ENCODE results near the gene TTC23. TPM values are rescaled to one million over a fixed set of nuclear protein-coding genes. Genes with fewer than 3 reads are reported as not detected.
"Not testable (repeated sequence)": the region's sequence is repeated elsewhere in the genome, so short reads cannot be mapped to it uniquely, and the experiment has no call there.

Gene TTC23
- total and polyA plus RNA-seq, 2 donors = 17.8 to 57.0 TPM

DNA sequence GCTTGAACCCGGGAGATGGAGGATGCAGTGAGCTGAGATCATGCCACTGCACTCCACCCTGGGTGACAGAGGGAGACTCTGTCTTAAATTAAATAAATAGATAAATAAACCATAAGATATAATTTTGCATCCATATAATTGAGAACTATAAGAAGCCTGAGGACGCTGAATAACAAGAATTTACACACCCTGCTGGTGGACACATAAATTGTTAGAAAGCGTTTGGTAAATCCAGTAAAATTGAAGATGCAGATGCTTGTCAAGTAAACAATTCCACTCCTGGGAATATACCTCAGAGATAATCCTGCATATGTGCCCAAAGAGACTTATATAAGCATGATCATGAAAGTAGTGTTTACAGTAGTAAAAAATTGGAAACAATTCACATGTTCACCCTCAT, 41.7 kb downstream of the TTC23 start:
- DNase-seq (ENCODE audit: extremely low spot score) = no peak
- Histone ChIP-seq H3K27ac (ENCODE audit: low read depth) (no peak overlapping the region), H3K4me3 (ENCODE audit: low read depth, low read length) (no peak overlapping the region), H3K36me3 (ENCODE audit: insufficient read depth) (peaks cover 2% of the 10 kb centered on the region), H3K4me1 (ENCODE audit: insufficient read depth) (no peaks in the 10 kb centered on the region)
- 80% methylated on average over 3 of the region's 3 CpGs for WGBS

DNA sequence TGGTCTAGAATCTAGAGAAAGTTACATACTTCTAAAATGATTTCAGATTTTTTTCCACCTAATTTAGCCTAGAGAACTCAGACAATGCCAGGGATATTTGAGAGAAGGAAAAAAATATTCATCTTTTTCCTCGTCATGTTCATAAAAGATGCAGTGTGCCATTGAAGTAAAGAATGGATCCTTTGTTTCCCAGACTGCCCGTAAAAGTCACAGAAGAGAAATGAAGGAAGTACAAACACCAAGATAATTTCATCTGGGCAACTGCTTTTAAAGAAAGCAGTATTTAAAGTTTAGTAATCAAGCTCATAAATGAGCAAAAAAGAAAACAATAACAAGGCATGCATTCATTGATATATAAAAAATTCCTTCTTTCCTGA, 47.2 kb downstream of the TTC23 start:
- H3K27ac ChIP-seq (ENCODE audit: low read depth) = no peak overlapping the region
- no peak overlapping the region for H3K4me3 ChIP-seq (ENCODE audit: low read depth, low read length)
- H3K36me3 ChIP-seq (ENCODE audit: insufficient read depth) = no peaks in the 10 kb centered on the region
- H3K4me1 ChIP-seq (ENCODE audit: insufficient read depth) = no peaks in the 10 kb centered on the region
- WGBS = 44% methylated on average over 2 of the region's 2 CpGs
- no peak for DNase-seq (ENCODE audit: extremely low spot score)

DNA sequence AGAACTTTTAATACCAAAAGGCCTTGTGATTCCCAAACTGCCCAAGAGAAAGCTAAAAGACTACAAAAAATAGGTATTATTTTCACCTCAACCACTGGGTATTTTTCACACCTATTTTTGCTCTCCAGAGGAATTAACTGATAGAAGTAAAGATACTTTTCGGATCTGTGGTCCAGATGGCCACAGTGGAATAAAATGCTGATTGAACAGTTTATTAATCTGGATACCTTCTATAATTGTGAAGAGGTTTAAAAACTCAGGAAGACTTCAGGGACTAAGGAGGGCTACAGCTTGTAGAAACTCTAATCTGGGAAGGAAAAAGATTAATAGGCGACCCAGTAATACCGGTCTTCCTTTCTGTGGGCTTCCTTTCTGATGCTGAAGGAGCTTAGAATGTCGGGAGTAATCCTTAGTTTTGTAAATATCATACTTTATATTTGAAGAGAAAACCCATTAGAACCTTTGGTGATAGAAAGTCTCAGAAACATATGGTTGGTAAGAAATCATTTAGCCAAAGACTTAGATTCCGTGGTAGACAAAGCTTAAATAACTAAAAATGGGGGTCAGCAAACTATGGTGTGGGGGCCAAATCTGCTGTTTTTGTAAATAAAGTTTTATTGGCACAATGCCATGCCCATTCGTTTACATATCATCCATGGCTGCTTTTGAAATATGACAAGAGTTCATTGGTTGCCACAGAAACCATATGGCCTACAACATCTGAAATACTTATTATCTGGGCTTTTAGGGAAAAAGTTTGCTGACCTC, 47.8 kb downstream of the TTC23 start:
- Histone ChIP-seq H3K36me3 (ENCODE audit: insufficient read depth) (no peaks in the 10 kb centered on the region), H3K4me3 (ENCODE audit: low read depth, low read length) (no peak overlapping the region), H3K27ac (ENCODE audit: low read depth) (no peak overlapping the region), H3K4me1 (ENCODE audit: insufficient read depth) (no peaks in the 10 kb centered on the region)
- DNase-seq (ENCODE audit: extremely low spot score) = no peak
- WGBS = 73% methylated on average over 6 of the region's 6 CpGs

DNA sequence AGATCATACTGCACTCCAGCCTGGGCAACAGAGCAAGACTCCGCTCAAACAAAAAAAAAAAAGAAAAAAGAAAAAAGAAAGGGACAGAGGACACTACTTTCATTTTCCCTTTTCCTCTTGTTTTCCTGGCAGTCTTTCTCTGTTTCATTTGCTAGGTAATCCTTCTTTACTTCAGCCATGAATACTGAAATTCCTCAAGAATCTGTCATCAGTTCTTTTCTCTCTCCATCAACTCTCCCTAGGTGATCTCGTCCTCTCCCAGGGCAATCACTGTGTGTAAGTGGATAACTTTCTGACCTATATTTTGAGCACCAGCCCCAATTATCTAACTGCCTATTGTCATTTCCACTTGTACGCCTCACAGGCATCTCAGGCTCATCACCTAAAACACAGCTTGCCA, 51.5 kb downstream of the TTC23 start:
- no peak overlapping the region for H3K27ac ChIP-seq (ENCODE audit: low read depth)
- no peak overlapping the region for H3K4me3 ChIP-seq (ENCODE audit: low read depth, low read length)
- DNase-seq (ENCODE audit: extremely low spot score) = no peak
- no peaks in the 10 kb centered on the region for H3K4me1 ChIP-seq (ENCODE audit: insufficient read depth)
- no peaks in the 10 kb centered on the region for H3K36me3 ChIP-seq (ENCODE audit: insufficient read depth)
- 93% methylated on average over 3 of the region's 3 CpGs for WGBS

DNA sequence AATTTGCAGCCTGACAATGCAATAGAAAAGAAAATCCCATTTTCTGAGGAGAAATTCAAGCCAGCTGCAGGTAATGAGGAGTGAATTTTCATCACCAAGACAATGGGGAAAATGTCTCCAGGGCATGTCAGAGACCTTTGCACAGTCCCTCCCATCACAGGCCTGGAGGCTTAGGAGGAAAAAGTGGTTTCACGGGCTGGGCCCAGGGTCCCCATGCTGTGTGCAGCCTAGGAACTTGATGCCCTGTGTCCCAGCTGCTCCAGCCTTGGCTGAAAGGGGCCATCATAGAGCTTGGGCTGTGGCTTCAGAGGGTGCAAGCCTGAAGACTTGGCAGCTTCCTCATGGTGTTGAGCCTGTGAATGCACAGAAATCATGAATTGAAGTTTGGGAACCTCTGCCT, 57.2 kb downstream of the TTC23 start:
- H3K4me3 ChIP-seq (ENCODE audit: low read depth, low read length); H3K36me3 ChIP-seq (ENCODE audit: insufficient read depth); DNase-seq (ENCODE audit: extremely low spot score); H3K4me1 ChIP-seq (ENCODE audit: insufficient read depth); H3K27ac ChIP-seq (ENCODE audit: low read depth): not testable (repeated sequence)
- WGBS = 100% methylated on average over 1 of the region's 1 CpG

DNA sequence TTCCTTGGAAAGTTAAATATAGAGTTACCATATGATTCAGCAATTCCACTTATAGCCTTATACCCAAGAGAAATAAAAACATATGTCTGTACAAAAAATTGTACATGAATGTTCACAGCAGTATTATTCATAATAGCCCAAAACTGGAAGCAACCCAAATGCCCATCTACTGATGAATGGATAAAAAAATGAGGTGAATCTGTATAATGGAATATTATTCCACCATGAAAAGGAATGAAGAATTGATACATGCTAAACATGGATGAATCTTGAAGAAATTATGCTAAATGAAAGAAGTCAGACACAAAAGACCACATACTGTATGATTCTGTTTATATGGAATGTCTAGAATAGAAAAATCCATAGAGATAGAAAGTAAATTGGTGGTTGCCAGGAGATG, 61.4 kb downstream of the TTC23 start:
- H3K4me3 ChIP-seq (ENCODE audit: low read depth, low read length) = no peak overlapping the region
- H3K27ac ChIP-seq (ENCODE audit: low read depth) = no peak overlapping the region
- no peaks in the 10 kb centered on the region for H3K36me3 ChIP-seq (ENCODE audit: insufficient read depth)
- H3K4me1 ChIP-seq (ENCODE audit: insufficient read depth) = no peaks in the 10 kb centered on the region
- no peak for DNase-seq (ENCODE audit: extremely low spot score)

DNA sequence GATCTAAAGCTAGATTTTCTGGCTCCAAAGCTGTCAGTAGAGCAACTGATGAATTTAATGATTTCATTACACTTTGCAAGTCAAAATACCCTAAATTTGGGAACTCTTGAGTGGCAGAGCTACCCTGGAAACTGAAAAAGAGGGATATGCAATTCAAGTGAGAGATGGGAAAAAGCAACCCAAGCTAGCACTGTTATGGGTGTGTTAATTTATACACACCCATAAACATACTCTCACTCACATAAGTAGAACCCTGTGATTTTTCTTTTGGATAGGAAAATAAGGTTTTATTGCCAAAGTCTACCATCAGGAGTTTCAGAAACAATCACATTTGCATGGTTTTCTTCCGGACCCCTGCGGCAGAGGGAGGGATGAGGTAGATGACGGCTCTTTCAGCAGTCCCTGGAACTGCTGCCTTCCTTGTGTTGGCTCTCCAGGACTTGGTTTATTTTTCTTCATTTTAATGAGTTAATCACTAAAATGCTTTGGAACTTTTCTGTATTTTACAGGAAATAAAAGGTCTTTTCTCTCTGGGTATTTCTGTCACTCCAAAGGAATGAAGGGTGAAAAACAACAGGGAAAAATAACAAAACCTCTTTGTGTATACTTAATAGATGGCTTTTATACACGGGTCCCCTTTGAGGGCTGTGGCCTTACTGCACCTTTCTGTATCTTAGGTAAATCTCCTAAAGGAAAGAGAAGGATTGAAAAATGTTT, 63.8 kb downstream of the TTC23 start:
- Histone ChIP-seq H3K4me1 (ENCODE audit: insufficient read depth) (no peaks in the 10 kb centered on the region), H3K36me3 (ENCODE audit: insufficient read depth) (no peaks in the 10 kb centered on the region), H3K27ac (ENCODE audit: low read depth) (no peak overlapping the region), H3K4me3 (ENCODE audit: low read depth, low read length) (no peak overlapping the region)
- WGBS = 81% methylated on average over 4 of the region's 4 CpGs
- DNase-seq (ENCODE audit: extremely low spot score) = no peak

DNA sequence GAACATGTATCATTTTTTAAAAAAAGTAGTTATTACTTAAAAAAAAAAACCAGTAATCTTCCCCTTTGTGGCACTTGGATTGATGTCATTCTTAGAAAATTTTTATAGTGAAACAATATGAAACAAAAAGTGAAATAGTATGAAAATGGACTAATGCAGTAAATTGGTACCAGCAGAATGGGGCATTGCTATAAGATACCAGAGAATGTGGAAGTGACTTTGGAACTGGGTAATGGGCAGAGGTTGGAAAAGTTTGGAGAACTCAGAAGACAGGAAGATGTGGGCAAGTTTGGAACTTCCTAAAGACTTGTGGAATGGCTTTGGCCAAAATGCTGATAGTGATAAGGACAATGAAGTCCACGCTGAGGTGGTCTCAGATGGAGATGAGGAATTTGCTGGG, 66.6 kb downstream of the TTC23 start:
- no peaks in the 10 kb centered on the region for H3K4me1 ChIP-seq (ENCODE audit: insufficient read depth)
- no peaks in the 10 kb centered on the region for H3K36me3 ChIP-seq (ENCODE audit: insufficient read depth)
- H3K27ac ChIP-seq (ENCODE audit: low read depth) = no peak overlapping the region
- DNase-seq (ENCODE audit: extremely low spot score) = no peak
- H3K4me3 ChIP-seq (ENCODE audit: low read depth, low read length) = no peak overlapping the region
- WGBS = 96% methylated on average over 1 of the region's 1 CpG

DNA sequence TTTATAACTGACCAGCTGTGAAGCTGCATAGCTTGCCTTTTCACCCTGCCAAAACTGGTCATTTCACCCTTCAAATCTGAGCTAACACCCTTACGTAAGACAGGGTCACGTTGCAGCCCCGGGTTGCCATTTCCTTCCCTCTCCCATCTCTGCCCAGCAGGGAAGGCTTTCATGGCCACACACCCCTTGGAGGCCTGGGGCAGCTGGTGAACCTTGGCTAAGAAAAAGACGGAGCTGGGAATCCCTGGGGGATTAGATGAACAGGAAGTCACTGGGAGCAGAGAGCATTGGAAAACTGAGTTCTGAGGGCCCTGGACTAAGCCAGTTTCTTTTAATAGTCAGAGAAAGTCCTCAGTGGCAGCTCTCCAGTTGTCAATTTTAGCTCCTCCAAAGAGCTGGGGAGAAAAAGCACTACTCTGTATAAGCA, 67.8 kb downstream of the TTC23 start:
- 16% methylated on average over 4 of the region's 4 CpGs for WGBS
- Histone ChIP-seq H3K27ac (ENCODE audit: low read depth) (no peak overlapping the region), H3K36me3 (ENCODE audit: insufficient read depth) (no peaks in the 10 kb centered on the region), H3K4me3 (ENCODE audit: low read depth, low read length) (no peak overlapping the region), H3K4me1 (ENCODE audit: insufficient read depth) (no peaks in the 10 kb centered on the region)
- no peak for DNase-seq (ENCODE audit: extremely low spot score)

DNA sequence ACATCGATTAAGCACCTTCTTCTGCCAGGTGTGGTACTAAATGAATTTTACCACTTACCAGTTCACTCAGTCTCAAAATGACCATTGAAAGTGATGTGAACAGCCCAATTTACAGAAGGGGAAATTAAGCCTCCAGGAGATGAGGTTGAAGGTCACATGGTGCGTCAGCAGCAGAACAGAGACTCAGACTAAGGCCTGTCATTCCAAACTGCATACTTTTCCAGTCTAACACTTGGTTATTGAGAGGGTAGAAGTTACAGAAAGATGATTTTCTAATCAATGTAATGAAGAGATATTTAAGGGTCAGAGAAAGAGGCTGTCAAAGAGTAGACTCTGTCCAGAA, 68.4 kb downstream of the TTC23 start:
- DNase-seq (ENCODE audit: extremely low spot score) = no peak
- H3K4me3 ChIP-seq (ENCODE audit: low read depth, low read length) = no peak overlapping the region
- no peaks in the 10 kb centered on the region for H3K4me1 ChIP-seq (ENCODE audit: insufficient read depth)
- no peaks in the 10 kb centered on the region for H3K36me3 ChIP-seq (ENCODE audit: insufficient read depth)
- H3K27ac ChIP-seq (ENCODE audit: low read depth) = no peak overlapping the region
- 94% methylated on average over 2 of the region's 2 CpGs for WGBS

DNA sequence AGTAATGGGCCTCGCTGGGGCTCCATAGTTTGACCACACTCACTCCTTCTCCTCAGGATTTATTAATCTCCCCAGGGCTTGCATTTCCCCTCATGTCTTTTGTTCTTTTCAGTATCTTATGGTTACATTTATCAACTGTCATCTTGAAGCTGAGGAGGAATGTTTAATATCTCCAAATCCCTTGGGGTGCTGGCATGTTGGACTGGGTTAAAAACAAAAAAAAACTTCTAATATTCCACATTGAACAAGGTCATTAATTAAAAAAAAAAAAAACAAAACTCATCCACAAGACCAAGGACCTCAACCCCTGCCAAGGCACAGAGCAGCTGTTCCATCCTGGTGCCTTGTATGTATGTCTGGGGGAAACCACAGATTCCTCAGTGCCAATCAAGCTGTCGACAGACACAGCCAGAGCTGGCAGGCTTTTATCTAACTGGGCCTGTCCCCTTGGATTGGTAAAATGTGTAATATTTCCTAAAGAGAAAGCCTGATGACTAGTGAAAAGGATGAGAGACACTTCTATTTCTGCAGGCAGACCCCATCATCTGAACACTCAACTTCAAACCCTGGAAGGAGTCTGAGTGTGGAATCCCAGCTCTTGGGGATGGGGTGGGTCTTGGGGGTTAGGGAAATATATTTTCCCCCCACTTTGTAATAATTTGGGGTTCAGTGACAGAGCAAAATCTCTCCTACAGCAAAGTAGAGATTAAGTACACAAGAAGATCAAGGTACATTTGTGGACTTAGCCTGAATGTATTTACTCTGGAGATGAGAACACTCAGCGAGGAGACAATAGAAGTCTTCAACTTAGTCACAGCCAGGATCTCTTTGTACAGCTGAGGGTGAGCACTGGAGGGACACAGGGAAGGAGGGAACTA, 69.1 kb downstream of the TTC23 start:
- WGBS = 59% methylated on average over 3 of the region's 3 CpGs
- Histone ChIP-seq H3K27ac (ENCODE audit: low read depth) (no peak overlapping the region), H3K36me3 (ENCODE audit: insufficient read depth) (no peaks in the 10 kb centered on the region), H3K4me1 (ENCODE audit: insufficient read depth) (no peaks in the 10 kb centered on the region), H3K4me3 (ENCODE audit: low read depth, low read length) (no peak overlapping the region)
- no peak for DNase-seq (ENCODE audit: extremely low spot score)

DNA sequence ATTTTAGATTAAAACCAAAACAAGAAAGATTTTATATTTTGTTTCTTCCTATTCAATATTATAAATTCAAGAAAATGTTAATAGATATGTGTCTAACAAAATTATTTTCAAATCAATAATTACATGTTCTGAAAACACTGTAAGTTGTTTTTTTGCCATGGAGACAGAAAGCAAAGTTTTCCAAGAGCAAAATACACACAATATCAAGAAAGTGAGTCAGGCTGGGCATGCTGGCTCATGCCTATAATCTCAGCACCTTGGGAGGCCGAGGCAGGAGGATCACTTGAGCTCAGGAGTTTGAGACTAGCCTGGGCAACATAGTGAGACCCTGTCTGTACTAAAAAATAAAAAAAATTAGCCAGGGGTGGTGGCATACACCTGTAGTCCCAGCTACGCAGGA, 71.7 kb downstream of the TTC23 start:
- H3K27ac ChIP-seq (ENCODE audit: low read depth) = no peak overlapping the region

DNA sequence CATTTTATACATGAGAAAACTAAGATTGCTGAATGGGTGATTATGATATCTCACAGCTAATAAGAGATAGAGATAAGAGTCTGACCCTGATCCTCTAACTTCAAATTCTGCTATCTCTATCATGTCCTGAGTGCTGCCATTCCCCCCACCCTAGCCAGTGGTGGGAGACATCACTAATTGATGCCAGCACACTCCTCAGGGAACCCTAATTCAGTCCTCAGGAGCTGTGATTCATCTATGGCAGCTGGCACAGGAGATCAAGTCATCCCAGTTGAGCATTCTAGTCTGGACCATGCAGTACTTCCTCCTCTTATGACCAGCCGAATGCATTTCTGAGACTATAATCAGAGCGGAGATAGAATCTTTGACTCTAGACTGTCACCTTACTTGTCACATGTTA, 72.6 kb downstream of the TTC23 start:
- no peak for DNase-seq (ENCODE audit: extremely low spot score)
- H3K4me3 ChIP-seq (ENCODE audit: low read depth, low read length) = no peak overlapping the region
- no peaks in the 10 kb centered on the region for H3K4me1 ChIP-seq (ENCODE audit: insufficient read depth)
- WGBS = 68% methylated on average over 2 of the region's 2 CpGs
- no peaks in the 10 kb centered on the region for H3K36me3 ChIP-seq (ENCODE audit: insufficient read depth)
- H3K27ac ChIP-seq (ENCODE audit: low read depth) = no peak overlapping the region

More for the DNA sequence above, 71.7 kb downstream of the TTC23 start:
- no peak for DNase-seq (ENCODE audit: extremely low spot score)
- H3K4me3 ChIP-seq (ENCODE audit: low read depth, low read length) = no peak overlapping the region
- H3K4me1 ChIP-seq (ENCODE audit: insufficient read depth) = no peaks in the 10 kb centered on the region
- WGBS = 76% methylated on average over 2 of the region's 2 CpGs
- no peaks in the 10 kb centered on the region for H3K36me3 ChIP-seq (ENCODE audit: insufficient read depth)

All from urinary bladder (tissue), 4 donors.